Measurements from ENCODE around the gene CGB5. TPM values are rescaled to one million over a fixed set of nuclear protein-coding genes. Genes with fewer than 3 reads are reported as not detected.

CGB5 gene
- total and polyA plus RNA-seq, 9 of the 15 experiments (the other 6 are each of a cell fraction or from before 2014, with no cell fraction given): not detected

DNA sequence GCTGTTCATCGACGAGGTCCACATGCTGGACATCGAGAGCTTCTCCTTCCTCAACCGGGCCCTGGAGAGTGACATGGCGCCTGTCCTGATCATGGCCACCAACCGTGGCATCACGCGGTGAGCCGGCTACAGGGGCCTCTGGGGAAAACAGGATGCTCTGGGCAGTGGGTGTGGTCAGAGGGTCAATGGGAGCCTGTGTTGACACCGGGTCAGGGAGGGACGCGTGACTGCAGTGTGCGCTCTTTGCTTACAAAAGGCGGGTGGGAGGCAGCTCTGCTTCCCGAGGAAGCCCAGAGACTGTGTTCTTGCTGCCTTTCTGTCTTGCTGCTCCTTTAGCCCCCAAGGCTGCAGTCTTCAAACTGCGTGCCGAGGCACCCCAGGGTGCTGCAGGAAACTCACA lies 32.5 kb upstream of the CGB5 start:
- no peak for TF ChIP-seq ZFP36 (IDR thresholded peaks at IDR 0.05; ENCODE audit: low read depth, low read length, partially characterized antibody)
- TF ChIP-seq ELF2 (CRISPR knock-in tag; IDR thresholded peaks at IDR 0.05): no peak
- no peak for TF ChIP-seq ZNF282 (CRISPR knock-in tag; IDR thresholded peaks at IDR 0.05)
- TF ChIP-seq TAF9B (IDR thresholded peaks at IDR 0.05; ENCODE audit: partially characterized antibody): no peak
- TF ChIP-seq, protein P1, sequence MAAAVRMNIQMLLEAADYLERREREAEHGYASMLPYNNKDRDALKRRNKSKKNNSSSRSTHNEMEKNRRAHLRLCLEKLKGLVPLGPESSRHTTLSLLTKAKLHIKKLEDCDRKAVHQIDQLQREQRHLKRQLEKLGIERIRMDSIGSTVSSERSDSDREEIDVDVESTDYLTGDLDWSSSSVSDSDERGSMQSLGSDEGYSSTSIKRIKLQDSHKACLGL (CRISPR knock-in tag; IDR thresholded peaks at IDR 0.05; ENCODE audit: borderline replicate concordance, poor library complexity, severe bottlenecking): no peak
- TF ChIP-seq ZNF212 (CRISPR knock-in tag; IDR thresholded peaks at IDR 0.05): no peak
- TF ChIP-seq GTF2F1 (IDR thresholded peaks at IDR 0.05; ENCODE audit: low read depth, low read length): no peak
- no peak for TF ChIP-seq HNRNPUL1 (IDR thresholded peaks at IDR 0.05; ENCODE audit: low read length)
- no peak for TF ChIP-seq SMARCA4 (IDR thresholded peaks at IDR 0.05)
- TF ChIP-seq ERF (CRISPR knock-in tag; IDR thresholded peaks at IDR 0.05): no peak
- TF ChIP-seq MTA1 (IDR thresholded peaks at IDR 0.05; ENCODE audit: borderline replicate concordance): no peak
- TF ChIP-seq ZNF146 (CRISPR knock-in tag; IDR thresholded peaks at IDR 0.05; ENCODE audit: unreplicated experiment): no peak
- TF ChIP-seq TAF15 (IDR thresholded peaks at IDR 0.05; ENCODE audit: low read depth, low read length): no peak
- no peak overlapping the region for H2AFZ ChIP-seq (ENCODE audit: low read depth, low read length)
- H3K9me3 ChIP-seq (replicated peaks; ENCODE audit: control insufficient read depth, insufficient read depth, low read depth, low read length): no peaks in the 10 kb centered on the region
- no peak for ATAC-seq
- H3K4me3 ChIP-seq: no peak overlapping the region
- peaks cover 3% of the 10 kb centered on the region for H3K9me1 ChIP-seq (ENCODE audit: control insufficient read depth, insufficient read depth, low read length)
- no peaks in the 10 kb centered on the region for H3K79me2 ChIP-seq (ENCODE audit: control insufficient read depth, insufficient read depth, low read length)
- peaks cover 0 to 18% of the 10 kb centered on the region in 2 experiments; a peak in 2 of 5 replicates for H3K4me1 ChIP-seq (replicated peaks in 1 of 2; ENCODE audit: control insufficient read depth in 2 of 2, insufficient read depth in 2 of 2, low read length in 2 of 2)
- FAIRE-seq: no peak
- BruUV-seq (replicated peaks): no TSS peak
- H3K36me3 ChIP-seq (ENCODE audit: control insufficient read depth, insufficient read depth, low read length): peaks cover 84% of the 10 kb centered on the region
- 0 out of 2 replicates have a peak, but pooled peaks cover 3% of the 10 kb centered on the region for H4K20me1 ChIP-seq (replicated peaks; ENCODE audit: control insufficient read depth, insufficient read depth, low read length)
- H3K27ac ChIP-seq (ENCODE audit: extremely low read depth, low read depth, low read length): no peak overlapping the region
- in situ Hi-C loops (cut with MboI) (no loop called here), intact Hi-C loops (cut with micrococcal nuclease) (no loop called here)
- whole genome bisulfite sequencing (ENCODE audit: insufficient coverage, low coverage, missing lambda C conversion rate): 87% methylated on average over 15 of the region's 17 CpGs
- ChIA-PET CTCF (ENCODE audit: low intra/inter-chr PET ratio) (no interaction called here), POLR2A (no interaction called here)
- H3K4me2 ChIP-seq (ENCODE audit: insufficient read depth, low read length): no peak overlapping the region
- H3K27me3 ChIP-seq (ENCODE audit: control insufficient read depth in 2 of 2, insufficient read depth in 2 of 2, low read length in 2 of 2): no peaks in the 10 kb centered on the region
- no peak for DNase-seq (ENCODE audit: extremely low read depth in 1 of 4, low spot score in 3 of 4)
- H3K9ac ChIP-seq (ENCODE audit: insufficient read depth in 1 of 2, low read depth in 2 of 2, low read length in 2 of 2): no peak overlapping the region

All from K562 (cell line).